Activated CD4-positive, alpha-beta T cell treated with anti-CD3 and anti-CD28 coated beads, Interleukin-2, amount 50 U/mL, for 1 hour (primary cell): ENCODE measurements around the gene DHRS7.
"Not testable (repeated sequence)": the region's sequence is repeated elsewhere in the genome, so short reads cannot be mapped to it uniquely, and the experiment has no call there.

Experiments
- DNase-seq: peaks from one replicate; pipeline ENCODE4 v3.0.0-alpha.2; 2020

DHRS7 gene

DNA sequence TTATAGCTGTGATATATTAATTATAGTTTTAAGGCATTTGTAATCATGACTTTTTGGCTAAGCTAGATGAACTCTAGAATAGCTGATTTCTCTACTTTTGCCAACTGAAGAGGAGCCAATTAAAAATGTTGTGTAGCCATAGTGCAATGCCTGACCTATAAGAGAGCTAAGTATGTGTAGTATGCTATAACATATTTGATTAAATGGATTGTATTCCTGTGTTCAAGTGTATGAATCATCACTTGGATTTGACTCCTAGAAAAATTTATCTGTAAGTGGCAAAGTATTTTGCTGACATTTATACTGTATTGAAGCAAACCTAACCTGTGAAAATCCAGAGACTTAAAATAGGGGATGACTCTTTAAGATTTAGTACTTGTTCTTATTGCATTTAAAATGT, 39.3 kb downstream of the DHRS7 start:
- DNase-seq, result no peak

DNA sequence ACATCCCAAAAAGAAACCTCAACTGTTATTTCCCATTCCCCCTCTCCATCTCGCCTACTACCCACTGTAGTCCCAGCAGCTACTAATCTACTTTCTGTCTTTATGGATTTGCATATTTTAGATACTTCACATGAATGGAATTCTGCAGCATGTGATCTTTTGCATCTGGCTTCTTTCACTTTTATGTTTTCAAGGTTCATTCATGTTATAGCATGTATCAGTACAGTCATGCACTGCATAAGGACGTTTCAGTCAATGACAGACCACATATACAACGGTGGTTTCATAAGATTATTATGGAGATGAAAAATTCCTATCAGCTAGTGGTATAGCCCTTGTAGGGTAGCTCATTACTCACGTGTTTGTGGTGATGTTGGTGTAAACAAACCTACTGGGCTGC, 49.0 kb downstream of the DHRS7 start:
- no peak for DNase-seq

DNA sequence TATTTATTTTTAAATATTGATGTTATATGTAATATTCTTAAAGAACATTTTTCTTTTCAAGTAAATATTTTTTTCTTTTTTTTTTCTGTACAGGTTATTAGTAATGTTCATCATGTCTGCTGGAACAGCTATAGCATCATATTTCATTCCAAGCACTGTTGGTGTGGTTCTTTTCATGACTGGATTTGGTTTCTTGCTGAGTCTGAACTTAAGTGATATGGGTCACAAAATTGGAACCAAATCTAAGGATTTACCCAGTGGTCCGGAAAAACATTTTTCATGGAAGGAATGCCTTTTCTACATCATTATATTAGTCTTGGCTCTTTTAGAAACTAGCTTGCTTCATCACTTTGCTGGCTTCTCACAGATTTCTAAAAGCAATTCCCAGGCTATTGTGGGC, 50.3 kb downstream of the DHRS7 start:
- DNase-seq, result no peak

DNA sequence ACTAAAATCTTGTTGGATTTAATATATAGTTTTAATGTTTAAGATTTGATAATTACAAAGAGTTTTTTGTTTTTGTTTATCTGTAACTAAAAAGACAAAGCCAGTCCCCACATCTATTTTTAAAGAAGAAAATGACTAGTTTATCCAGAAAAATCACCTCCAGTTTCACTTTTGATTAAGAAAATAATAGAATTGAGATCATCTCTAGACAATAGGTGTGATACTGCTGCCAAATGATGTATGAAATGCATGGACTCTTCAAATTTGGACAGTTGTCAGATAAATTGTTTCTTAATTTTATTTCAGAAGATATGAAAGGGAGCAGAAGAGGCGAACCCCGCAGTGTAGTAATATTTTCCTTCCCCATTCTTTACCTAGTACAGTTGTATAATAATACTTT, 53.5 kb downstream of the DHRS7 start:
- no peak for DNase-seq

DNA sequence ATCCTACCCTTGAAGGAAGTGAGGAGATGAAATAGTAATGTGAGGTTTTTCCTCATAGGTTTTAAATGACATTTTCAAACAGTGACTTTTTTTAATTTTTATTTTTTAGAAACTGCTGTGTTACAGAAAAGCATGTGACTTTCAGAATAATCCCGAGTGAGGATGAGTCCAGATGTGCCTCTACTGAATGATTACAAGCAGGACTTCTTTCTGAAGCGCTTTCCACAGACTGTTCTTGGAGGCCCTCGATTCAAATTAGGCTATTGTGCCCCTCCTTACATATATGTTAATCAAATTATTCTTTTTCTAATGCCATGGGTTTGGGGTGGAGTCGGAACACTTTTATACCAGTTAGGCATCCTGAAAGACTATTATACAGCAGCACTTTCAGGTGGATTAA, 57.7 kb downstream of the DHRS7 start:
- DNase-seq, result no peak

DNA sequence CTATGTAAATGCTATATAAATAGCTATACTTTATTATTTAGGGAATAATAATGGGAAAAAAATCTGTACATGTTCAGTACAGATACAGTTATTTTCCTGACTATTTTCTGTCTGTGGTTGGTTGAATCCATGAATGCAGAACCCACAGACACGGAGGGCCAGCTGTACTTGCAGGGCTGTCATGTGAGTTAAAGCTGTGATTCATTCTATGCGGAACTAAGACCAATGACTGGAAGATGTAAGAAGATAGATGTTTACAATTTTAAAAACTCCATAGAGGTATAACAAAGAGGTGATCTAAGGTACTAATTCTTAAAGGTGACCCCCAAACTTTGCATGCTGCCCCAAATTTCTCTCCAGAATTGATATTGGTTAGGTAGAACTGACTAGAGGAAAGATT, 58.9 kb downstream of the DHRS7 start:
- no peak for DNase-seq

DNA sequence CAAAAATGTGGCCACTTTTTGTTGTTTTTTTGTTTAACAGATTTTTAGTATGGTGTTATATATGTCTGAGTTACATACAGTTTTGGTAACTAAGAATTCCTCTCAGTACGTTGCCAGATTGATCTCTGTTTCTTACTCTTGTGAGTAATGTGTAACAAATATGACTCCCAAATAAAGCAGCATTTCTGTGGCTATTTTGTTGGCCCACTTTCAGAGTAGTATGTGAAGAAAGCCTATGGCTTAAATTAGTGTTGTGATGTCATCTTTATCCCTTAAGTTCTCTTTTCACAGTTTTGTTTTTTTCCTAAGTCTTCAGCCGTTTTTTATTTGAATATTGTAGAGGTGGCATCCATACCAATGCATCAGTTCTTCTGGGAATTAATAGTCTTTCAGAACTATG, 62.8 kb downstream of the DHRS7 start:
- DNase-seq, result no peak

DNA sequence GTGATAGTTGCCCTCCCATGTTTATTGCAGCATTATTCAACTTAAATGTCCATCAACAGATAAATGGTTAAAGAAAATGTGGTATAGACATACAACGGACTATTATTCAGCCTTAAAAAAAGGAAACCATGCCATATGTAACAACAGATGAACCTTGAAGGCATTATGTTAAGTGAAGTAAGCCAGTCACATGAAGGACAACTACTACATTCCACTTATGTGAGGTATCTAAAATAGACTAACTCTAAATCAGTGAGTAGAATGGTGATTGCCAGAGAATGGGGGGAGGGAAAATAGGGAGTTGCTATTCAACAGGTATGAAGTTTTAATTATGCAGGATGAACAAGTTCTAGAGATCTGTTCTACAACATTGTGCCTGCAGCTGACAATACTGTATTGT, 63.4 kb downstream of the DHRS7 start:
- no peak for DNase-seq

DNA sequence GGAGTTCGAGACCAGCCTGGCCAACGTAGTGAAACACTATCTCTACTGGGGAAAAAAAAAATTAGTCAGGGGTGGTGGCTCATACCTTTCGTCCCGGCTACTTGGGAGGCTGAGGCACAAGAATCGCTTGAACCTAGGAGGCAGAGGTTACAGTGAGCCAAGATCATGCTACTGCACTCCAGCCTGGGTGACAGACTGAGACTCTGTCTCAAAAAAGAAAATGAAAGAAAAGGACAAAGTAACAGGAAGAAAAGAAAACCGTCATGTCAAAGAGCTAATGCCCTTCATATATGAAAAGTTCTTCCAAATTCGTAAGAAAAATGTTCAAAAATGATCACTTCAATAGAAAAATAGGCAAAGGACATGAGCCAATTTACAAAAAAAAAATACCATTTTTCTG, 65.3 kb downstream of the DHRS7 start:
- not testable (repeated sequence) for DNase-seq

DNA sequence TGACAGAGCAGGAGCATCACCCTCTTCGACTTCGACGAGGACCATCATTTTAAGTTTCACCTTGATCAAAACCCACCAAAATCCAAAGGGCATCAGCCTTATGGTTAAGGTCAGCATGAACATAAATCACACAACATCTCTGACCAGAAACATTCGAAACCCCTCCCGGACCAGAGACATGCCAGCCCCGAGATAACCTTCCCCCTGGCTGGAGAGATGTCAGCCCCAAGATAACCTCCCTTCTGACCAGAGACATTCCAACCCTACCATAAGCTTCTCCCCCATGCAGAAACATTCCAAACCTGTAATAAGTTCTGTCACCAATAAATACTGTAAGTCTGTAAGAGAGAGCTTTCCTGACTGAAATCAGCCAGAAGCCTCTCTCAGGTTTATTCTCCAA, 67.2 kb downstream of the DHRS7 start:
- DNase-seq, result no peak

DNA sequence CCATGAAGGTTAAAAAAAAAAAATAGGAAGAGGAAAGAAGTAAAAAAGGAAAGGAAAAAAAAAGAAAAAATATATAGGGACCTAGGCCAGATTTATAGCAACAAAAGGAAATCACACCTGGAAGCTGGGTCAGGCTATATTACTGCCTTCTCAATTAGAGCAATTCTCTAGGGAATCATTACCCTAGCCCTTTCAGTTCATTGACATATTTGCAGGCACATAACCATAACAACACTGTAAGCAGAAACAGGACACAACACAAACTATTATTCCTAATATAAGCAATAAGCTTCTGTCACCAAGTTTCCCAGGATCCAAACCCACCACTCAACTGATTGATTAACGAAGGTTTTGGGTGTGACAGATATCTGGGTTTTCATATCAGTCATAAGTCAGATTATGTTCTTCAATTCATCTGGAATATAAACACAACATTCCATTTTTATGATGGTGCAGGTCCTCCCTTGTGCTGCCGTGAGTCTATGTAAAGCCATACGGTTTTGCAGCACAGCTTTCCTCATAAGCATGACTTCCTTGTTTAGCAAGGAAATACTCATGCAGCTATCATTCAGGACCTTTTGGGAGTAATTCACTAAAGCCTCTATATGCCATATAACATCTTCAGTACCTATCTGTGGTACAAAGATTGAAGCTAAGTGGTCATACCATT, 69.3 kb downstream of the DHRS7 start:
- DNase-seq, result no peak

DNA sequence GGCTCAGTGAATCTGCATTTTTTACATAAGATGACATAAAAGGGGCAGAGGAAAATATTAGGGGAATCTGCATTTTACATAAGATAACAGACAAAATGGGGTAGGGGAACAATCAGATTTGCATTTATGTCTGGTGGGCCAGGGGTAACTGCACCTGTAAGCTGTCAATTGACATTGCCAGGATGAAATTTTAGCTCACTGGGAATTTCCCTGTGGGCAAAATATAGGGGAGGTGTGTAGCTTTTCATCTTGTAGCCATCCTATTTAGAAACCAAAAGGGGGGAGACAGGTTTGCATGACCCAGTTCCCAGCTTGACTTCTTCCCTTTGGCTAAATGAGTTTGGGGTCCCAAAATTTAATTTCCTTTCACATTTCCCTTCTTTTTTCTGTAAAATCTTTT, 70.0 kb downstream of the DHRS7 start:
- DNase-seq, result no peak

DNA sequence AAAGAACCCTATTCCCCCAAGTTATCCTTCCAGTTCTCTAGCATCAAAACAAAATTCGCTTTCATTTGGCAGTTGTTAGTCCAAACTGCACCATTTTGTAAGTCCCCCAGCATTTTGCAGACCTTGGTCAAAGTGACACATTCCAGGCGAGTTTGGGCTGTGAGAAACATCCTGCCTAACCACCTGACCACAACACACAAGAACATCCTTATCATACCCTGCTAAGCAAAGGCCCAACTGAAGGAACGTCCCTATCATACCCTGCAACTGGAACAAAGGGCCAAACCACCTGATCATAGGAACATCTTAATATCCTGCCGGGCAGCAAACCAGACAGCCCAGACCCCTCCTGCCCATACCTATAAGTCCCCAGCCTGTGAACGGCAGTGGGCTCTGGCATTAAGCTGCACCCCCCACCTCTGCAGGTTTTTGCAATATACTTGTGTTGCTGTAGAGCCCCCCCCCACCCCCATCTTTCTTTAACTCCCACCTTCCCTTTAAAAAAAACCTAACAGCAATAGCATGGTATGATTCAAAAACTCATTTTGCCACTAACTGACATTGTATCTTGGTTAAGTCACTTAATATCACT, 70.8 kb downstream of the DHRS7 start:
- DNase-seq, result no peak
